ENCODE data around the gene TMEM255A.
A peak's percentile ranks its signal among the peaks of the same experiment; 100 is the strongest.

TMEM255A gene

DNA sequence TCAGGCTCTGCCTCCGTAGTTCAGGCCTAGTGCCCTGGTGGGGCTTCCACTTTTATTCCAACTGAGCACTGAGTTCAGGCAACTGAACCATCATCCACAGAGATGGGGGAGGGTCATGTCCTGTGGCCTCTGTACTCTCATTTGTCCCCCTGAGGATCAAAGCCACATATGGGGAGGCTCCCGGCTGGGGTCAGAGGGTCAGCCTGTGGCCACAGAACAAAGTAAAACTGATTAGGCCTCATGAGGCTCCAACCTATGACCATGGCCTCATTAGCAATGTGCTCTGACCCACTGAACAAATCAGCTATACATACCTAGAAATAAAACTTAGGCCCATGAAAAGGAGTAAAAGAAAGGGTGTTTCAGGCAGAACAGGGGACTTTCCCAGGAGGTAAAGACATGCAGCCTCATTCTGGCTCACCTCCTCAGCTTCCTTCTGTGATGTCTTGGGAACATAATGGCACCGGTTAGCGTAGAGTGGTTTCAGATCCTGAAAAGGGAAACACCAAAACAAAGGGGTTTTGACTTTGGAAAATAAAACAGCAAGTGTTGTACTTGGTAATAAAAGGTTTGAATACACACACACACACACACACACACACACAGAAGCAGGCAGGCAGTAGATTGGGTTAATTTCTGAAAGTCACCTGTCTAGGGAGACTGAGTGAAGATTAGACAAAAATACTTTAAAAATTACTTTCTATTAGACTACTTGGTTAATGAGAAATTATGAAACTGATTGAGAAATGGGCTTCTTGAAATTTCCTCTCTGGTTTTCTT lies 24.3 kb downstream of the TMEM255A start:
- TF ChIP-seq, protein P1, sequence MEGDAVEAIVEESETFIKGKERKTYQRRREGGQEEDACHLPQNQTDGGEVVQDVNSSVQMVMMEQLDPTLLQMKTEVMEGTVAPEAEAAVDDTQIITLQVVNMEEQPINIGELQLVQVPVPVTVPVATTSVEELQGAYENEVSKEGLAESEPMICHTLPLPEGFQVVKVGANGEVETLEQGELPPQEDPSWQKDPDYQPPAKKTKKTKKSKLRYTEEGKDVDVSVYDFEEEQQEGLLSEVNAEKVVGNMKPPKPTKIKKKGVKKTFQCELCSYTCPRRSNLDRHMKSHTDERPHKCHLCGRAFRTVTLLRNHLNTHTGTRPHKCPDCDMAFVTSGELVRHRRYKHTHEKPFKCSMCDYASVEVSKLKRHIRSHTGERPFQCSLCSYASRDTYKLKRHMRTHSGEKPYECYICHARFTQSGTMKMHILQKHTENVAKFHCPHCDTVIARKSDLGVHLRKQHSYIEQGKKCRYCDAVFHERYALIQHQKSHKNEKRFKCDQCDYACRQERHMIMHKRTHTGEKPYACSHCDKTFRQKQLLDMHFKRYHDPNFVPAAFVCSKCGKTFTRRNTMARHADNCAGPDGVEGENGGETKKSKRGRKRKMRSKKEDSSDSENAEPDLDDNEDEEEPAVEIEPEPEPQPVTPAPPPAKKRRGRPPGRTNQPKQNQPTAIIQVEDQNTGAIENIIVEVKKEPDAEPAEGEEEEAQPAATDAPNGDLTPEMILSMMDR (IDR thresholded peaks at IDR 0.05; ENCODE audit: insufficient read depth, low read depth, low read length, missing control alignments), result no peak
- DNase-seq (ENCODE audit: low read depth), result peak; percentile 24
- no peak overlapping the region for H3K4me3 ChIP-seq (ENCODE audit: low read depth, low read length)

GRCh38 chrX:120282697-120283096 lies 28.6 kb downstream of the TMEM255A start:
- no peak overlapping the region for H3K4me3 ChIP-seq (ENCODE audit: low read depth, low read length)
- DNase-seq (ENCODE audit: low read depth), result no peak
- TF ChIP-seq, protein P1 (IDR thresholded peaks at IDR 0.05; ENCODE audit: insufficient read depth, low read depth, low read length, missing control alignments), result no peak

- DNase-seq (ENCODE audit: low read depth), result no peak
- TF ChIP-seq, protein P1 (IDR thresholded peaks at IDR 0.05; ENCODE audit: insufficient read depth, low read depth, low read length, missing control alignments), result no peak
- no peak overlapping the region for H3K4me3 ChIP-seq (ENCODE audit: low read depth, low read length)
These were observed 29.5 kb downstream of the TMEM255A start for GRCh38 chrX:120281761-120282160.

DNA sequence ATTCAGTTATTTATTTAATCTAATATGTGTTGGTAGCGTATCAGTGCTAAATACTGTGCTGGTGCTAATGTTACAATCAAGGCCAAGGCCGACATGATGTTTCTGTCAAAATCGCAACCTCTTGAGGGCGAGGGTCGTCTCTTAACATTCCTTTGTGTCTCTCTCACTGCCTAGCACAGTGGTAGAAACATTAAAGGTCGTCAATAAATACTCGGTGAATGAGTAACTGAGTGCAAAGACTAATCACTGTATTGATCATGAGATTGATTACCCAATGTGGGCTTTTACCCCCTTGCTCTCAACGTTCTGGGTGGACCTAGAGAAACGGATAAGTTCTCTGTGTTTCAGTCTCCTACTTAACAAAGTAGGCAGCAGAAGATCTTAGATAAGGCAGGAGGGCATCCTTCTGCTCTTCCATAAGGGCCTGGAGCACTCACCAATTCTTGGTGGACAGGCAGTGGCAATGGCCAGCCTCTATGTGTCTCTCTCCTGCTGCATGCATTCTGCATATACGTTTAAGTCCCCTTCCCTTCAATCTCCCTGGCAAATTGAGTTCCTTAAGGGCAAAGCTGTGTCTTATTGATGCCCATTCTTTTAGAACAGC lies 30.1 kb downstream of the TMEM255A start:
- TF ChIP-seq, protein P1 (IDR thresholded peaks at IDR 0.05; ENCODE audit: insufficient read depth, low read depth, low read length, missing control alignments), result no peak
- DNase-seq (ENCODE audit: low read depth), result no peak
- no peak overlapping the region for H3K4me3 ChIP-seq (ENCODE audit: low read depth, low read length)

DNA sequence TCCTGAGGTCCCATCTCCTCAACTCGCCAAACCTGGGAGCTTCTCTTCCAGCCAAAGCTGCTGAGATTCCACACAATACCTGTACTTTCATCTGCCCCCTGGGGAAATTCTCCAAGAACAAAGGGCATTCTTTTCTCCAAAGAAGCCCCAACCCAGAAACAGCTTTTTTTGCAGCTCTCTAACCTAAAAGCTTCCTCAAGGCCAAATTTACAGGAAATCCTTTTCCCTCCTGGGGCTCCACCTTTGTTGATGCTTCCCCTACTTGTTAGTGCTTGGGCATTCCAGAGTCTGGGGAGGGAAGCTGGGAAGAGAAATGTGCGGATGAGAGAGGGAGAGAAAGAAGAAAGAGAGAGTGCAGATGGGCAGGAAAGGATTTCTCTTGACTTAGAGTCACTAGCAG lies 36.3 kb downstream of the TMEM255A start:
- no peak for DNase-seq (ENCODE audit: low read depth)

GRCh38 chrX:120274145-120274544 lies 37.1 kb downstream of the TMEM255A start:
- TF ChIP-seq, protein P1 (IDR thresholded peaks at IDR 0.05; ENCODE audit: insufficient read depth, low read depth, low read length, missing control alignments), result no peak
- no peak overlapping the region for H3K4me3 ChIP-seq (ENCODE audit: low read depth, low read length)
- DNase-seq (ENCODE audit: low read depth), result no peak

More for the DNA sequence above, 36.3 kb downstream of the TMEM255A start:
- TF ChIP-seq, protein P1 (IDR thresholded peaks at IDR 0.05; ENCODE audit: insufficient read depth, low read depth, low read length, missing control alignments), result no peak
- H3K4me3 ChIP-seq (ENCODE audit: low read depth, low read length), result no peak overlapping the region
